GDM1 (cell line): ENCODE results near the gene NKX2-1.
"Not testable (repeated sequence)": the region's sequence is repeated elsewhere in the genome, so short reads cannot be mapped to it uniquely, and the experiment has no call there.

Source experiments
- DNase-seq: peaks from one replicate; lab custom pipeline; 2025; lab: John Stamatoyannopoulos, UW

NKX2-1 gene

GRCh38 chr14:36505181-36505815 lies 14.7 kb downstream of the NKX2-1 start:
- no peak for DNase-seq

DNA sequence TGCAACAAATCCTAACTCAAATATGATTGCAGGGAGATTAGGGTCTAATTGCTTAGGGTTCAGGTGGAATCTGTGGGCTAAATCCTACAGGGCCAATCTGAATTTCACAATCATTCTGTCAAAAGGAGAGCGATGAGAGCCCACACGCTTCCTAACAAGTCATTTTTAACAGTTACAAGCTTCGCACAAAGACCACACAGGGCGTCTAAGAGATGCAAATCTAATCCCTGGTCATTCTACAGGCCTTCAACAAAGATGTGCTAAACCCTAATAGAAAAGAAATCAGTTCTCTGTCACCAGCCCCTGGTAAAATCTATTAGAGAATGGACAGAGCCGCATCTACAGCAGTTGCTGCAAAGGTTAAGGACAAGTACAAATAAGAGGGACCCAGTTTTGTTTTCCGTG lies 15.3 kb downstream of the NKX2-1 start:
- DNase-seq: no peak

DNA sequence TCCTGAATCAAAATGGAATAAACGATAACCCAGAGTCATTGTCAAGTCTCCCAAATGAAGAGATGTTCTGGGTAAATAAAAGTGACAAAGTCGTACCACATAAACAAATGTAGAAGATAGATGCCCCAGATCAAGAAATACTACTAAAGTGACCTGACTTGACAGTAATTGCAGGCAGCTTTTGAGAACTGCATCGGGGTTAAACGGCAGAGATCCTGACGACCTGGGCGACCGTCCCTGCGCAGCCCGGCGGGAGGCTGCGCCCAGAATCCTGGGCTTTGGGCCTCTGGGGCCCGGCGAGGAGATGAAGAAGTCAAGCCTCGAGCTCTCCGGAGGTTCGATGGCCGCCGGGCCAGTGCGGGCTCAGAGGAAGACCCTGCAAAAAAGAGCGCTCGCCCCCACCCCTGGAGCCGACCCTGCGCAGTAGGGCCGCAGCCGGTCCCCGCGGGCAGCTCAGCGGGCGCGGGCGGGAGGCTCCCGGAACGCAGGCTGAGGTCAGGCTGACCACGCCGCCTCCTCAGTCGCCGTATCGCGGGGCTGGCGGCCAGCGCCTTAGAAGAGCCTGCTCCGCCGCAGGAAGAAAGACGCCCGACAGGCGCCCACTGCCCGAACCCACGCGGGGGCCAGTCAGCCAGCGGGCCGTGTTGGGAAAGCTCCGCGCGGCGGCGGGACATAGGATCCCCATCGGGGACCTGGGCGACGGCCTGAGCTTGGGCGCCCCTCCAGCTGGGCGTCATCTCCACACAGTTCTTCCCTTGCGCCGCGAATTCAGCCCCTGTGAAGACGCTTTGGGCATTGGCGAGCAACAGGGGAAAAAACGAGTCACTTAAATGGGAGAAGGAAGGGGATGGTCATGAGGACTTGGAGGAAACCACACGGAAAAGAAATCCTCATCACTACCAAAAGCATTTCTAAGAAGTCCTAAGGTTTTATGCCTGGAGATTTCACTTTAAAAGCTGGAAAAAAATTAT lies 16.0 kb downstream of the NKX2-1 start:
- no peak for DNase-seq

- DNase-seq: no peak
Measured at GRCh38 chr14:36502558-36503508, 17.2 kb downstream of the NKX2-1 start.

DNA sequence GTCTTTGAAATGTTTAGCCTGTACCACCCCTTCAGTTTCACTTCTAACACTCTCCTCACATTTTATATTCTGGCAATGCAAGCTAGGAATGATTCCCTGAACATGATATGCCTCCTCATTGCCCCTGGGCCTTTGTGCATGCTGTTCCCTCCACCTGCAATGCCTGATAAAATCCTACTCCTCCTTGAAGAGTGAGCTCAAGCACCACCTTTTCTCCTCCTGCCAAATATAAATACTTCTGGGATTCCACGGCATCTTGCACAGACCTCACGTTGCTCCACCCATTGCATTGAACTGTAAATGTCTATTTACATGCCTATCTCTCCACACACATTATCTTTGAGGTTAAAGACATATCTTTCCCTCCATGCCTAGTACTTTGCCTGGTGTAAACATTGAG lies 21.1 kb downstream of the NKX2-1 start:
- no peak for DNase-seq

GRCh38 chr14:36496346-36496745 lies 23.7 kb downstream of the NKX2-1 start:
- no peak for DNase-seq

DNA sequence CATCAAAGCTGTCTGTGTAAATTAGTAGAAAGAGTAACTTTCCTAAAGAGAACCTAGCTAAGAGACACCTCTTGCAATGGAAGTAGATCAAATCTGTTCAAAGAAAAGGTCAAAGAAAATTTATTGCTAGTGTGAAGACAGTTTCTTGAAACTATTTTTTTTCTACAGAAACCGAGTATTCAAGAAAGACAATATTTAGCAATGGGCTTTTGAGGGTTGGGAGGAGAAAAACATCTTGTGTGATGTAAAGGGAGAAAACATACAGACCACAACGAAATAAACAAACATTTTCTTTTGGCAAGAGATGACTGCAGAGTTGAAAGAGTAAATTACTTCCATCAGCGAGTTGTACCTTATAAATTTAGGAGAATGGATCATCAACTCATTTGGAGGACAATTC lies 24.4 kb downstream of the NKX2-1 start:
- DNase-seq: no peak

DNA sequence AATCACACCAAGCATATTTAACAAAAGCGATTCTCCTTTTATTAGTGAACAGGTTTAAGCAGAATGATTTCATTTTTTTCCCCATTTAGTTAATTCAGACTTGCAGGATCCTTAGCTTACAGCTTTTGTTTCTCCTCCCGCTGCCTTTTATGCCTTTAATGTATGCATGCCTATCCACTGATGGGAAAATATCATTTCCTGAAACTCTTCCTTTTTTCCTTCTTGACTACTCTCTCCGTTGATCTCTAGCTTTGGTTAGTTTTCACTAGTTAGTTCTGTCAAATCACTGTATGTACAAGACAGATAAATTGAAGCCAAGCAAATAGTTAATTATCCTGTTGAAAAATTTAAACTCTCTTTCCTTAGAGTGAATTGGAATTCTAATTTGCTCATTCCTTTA lies 26.3 kb downstream of the NKX2-1 start:
- no peak for DNase-seq

- no peak for DNase-seq
Measured at GRCh38 chr14:36485773-36486172, 34.3 kb downstream of the NKX2-1 start.

GRCh38 chr14:36479344-36479743 lies 40.7 kb downstream of the NKX2-1 start:
- DNase-seq: no peak

DNA sequence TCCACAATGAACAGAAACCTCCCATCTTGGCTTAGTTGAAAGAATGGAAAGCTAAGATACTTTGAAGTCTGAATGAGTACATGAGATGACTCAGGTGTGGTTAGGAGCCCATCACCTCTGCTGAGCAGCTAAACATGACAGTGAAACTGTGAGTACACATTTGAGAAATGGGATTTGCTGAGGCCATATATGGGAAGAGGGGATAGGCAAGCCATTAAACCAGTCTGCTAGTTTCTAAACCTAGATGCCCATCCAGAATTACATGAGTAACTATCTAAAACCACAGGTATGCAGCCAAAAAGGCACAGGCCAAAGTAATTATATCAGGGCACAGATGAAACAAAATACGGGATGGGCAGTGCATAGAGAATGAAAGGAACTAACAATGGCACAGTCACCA lies 41.2 kb downstream of the NKX2-1 start:
- no peak for DNase-seq

GRCh38 chr14:36477266-36477665 lies 42.8 kb downstream of the NKX2-1 start:
- DNase-seq: no peak

GRCh38 chr14:36476061-36476460 lies 44.0 kb downstream of the NKX2-1 start:
- not testable (repeated sequence) for DNase-seq

- DNase-seq: no peak
Measured at GRCh38 chr14:36474593-36474992, 45.4 kb downstream of the NKX2-1 start.

DNA sequence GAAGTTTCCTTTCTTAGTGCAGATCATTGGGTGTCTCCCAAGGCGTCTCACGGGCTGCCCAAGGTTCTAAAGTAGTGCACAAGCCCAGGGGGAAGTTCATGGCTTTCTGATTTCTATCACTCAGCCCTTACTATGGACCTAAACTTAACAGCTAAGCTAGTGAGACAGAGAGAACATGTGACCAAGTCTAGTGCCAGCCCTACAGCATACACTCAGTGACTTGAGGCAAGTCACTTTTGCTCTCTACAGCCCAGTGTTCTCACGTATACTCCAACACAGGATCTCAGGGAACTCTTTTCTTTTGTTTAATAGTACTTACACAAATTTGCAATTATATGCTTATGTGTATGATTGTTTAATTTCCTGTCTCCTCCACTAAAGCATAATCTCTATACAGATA lies 48.6 kb downstream of the NKX2-1 start:
- DNase-seq: no peak

GRCh38 chr14:36467332-36467731 lies 52.7 kb downstream of the NKX2-1 start:
- DNase-seq: no peak
